ENCODE results near the gene ADCYAP1.
"Not testable (repeated sequence)": the region's sequence is repeated elsewhere in the genome, so short reads cannot be mapped to it uniquely, and the experiment has no call there.

Gene ADCYAP1

DNA sequence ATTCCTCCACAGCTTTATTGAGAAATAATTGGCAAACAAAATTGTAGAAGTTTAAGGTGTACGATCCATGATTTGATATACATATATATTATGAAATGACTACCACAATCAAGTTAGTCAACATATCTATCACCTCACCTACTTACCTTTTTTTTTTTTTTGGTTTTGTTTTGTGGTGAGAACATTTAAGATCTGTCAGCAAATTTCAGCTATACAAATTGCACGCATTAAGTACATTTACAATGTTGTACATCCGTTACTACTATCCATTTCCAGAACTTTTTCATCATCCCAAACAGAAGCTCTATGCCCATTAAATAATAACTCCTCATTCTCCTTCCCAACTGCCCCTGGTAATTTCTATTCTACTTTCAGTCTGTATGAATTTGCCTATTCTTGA, 37.4 kb upstream of the ADCYAP1 start:
- TF ChIP-seq EZH2phosphoT487 (IDR thresholded peaks at IDR 0.05; ENCODE audit: borderline replicate concordance, low read length): no peak
- TF ChIP-seq CTCF (IDR thresholded peaks at IDR 0.05; ENCODE audit: low read depth, low read length, poor library complexity, severe bottlenecking): no peak
- no peak overlapping the region for H3K4me2 ChIP-seq (ENCODE audit: low read length)
- no peaks in the 10 kb centered on the region for H3K27me3 ChIP-seq (ENCODE audit: control insufficient read depth, low read length)
- no peak overlapping the region for H3K4me3 ChIP-seq (ENCODE audit: low read length)
- no peaks in the 10 kb centered on the region for H3F3A ChIP-seq (ENCODE audit: control insufficient read depth, insufficient read depth)
- no peak overlapping the region for H3K27ac ChIP-seq (ENCODE audit: low read depth, low read length)
- no peaks in the 10 kb centered on the region for H3K79me2 ChIP-seq (ENCODE audit: control insufficient read depth, low read length)
- H3K9me3 ChIP-seq (ENCODE audit: control insufficient read depth, insufficient read depth, low read length): no peaks in the 10 kb centered on the region
- H3K9me2 ChIP-seq (replicated peaks; ENCODE audit: control insufficient read depth, low read length): no peaks in the 10 kb centered on the region
- no peaks in the 10 kb centered on the region for H3K4me1 ChIP-seq (ENCODE audit: control insufficient read depth, low read length)
- no peaks in the 10 kb centered on the region for H4K20me1 ChIP-seq (ENCODE audit: control insufficient read depth, insufficient read depth, low read depth, low read length)
- no peaks in the 10 kb centered on the region for H3K36me3 ChIP-seq (ENCODE audit: control insufficient read depth, low read length)

DNA sequence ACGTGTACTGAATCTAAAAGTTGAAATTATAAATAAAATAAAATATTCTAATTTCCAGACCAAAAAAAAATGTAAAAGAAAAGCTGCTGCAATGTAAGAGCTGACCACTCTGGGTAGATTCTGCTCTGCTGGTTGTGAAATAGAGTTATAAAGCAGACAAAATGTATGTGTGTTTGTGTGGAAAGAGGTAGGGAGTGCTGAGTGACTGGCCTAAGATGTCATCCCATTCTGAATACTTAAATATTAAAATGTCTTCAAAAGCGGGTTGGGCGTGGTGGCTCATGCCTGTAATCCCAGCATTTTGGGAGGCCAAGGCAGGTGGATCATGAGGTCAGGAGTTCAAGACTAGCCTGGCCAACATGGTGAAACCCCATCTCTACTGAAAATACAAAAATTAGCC, 31.2 kb upstream of the ADCYAP1 start:
- H3K36me3 ChIP-seq (ENCODE audit: control insufficient read depth, low read length); H3K4me2 ChIP-seq (ENCODE audit: low read length); H3F3A ChIP-seq (ENCODE audit: control insufficient read depth, insufficient read depth); H3K9me3 ChIP-seq (ENCODE audit: control insufficient read depth, insufficient read depth, low read length); H4K20me1 ChIP-seq (ENCODE audit: control insufficient read depth, insufficient read depth, low read depth, low read length); H3K79me2 ChIP-seq (ENCODE audit: control insufficient read depth, low read length); H3K27ac ChIP-seq (ENCODE audit: low read depth, low read length); H3K4me1 ChIP-seq (ENCODE audit: control insufficient read depth, low read length); H3K27me3 ChIP-seq (ENCODE audit: control insufficient read depth, low read length); H3K9me2 ChIP-seq (replicated peaks; ENCODE audit: control insufficient read depth, low read length); H3K4me3 ChIP-seq (ENCODE audit: low read length): not testable (repeated sequence)

DNA sequence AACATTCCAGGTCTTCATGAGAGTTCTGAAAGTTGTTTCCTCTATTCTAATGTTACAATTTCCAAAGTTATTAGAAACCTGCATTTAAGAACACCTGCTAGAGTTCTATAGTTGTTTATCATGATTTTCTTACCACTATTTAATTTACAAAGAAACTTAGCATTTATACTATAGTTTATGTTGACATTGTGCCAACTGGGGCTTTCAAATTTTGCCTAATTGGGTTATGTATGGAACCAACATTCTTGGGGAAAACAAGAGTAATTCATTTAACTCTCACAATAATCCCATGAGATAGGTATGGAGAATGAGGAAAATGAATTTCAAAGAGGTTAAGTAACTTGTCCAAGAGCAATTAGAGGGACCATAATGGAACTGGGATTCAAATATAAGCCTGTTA, 28.8 kb upstream of the ADCYAP1 start:
- no peaks in the 10 kb centered on the region for H3F3A ChIP-seq (ENCODE audit: control insufficient read depth, insufficient read depth)
- no peak overlapping the region for H3K4me2 ChIP-seq (ENCODE audit: low read length)
- no peak overlapping the region for H3K27ac ChIP-seq (ENCODE audit: low read depth, low read length)
- no peaks in the 10 kb centered on the region for H3K9me2 ChIP-seq (replicated peaks; ENCODE audit: control insufficient read depth, low read length)
- no peak for TF ChIP-seq CTCF (IDR thresholded peaks at IDR 0.05; ENCODE audit: low read depth, low read length, poor library complexity, severe bottlenecking)
- no peak for TF ChIP-seq EZH2phosphoT487 (IDR thresholded peaks at IDR 0.05; ENCODE audit: borderline replicate concordance, low read length)
- H3K36me3 ChIP-seq (ENCODE audit: control insufficient read depth, low read length): no peaks in the 10 kb centered on the region
- H3K9me3 ChIP-seq (ENCODE audit: control insufficient read depth, insufficient read depth, low read length): no peaks in the 10 kb centered on the region
- H3K79me2 ChIP-seq (ENCODE audit: control insufficient read depth, low read length): no peaks in the 10 kb centered on the region
- H3K27me3 ChIP-seq (ENCODE audit: control insufficient read depth, low read length): no peaks in the 10 kb centered on the region
- H3K4me1 ChIP-seq (ENCODE audit: control insufficient read depth, low read length): no peaks in the 10 kb centered on the region
- H3K4me3 ChIP-seq (ENCODE audit: low read length): no peak overlapping the region
- H4K20me1 ChIP-seq (ENCODE audit: control insufficient read depth, insufficient read depth, low read depth, low read length): no peaks in the 10 kb centered on the region

DNA sequence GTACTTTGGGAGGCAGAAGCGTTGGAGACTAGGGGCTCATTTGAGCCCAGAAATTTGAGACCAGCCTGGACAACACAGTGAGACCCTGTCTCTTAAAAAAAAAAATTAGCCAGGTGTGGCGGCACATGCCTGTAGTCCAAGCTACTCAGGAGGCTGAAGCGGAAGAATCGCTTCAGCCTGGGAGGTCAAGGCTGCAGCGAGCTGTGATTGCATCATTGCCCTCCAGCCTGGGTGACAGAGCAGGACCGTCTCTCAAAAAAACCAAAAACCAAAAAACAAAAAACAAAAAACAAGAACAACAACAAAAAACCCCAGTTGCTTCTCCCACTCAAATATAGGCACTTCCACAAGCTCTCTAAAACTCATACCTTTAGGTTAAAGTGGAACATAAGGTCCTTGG, 27.4 kb upstream of the ADCYAP1 start:
- no peaks in the 10 kb centered on the region for H4K20me1 ChIP-seq (ENCODE audit: control insufficient read depth, insufficient read depth, low read depth, low read length)
- H3K27ac ChIP-seq (ENCODE audit: low read depth, low read length): no peak overlapping the region
- no peaks in the 10 kb centered on the region for H3K27me3 ChIP-seq (ENCODE audit: control insufficient read depth, low read length)
- H3K4me3 ChIP-seq (ENCODE audit: low read length): no peak overlapping the region
- H3K9me2 ChIP-seq (replicated peaks; ENCODE audit: control insufficient read depth, low read length): no peaks in the 10 kb centered on the region
- H3K36me3 ChIP-seq (ENCODE audit: control insufficient read depth, low read length): no peaks in the 10 kb centered on the region
- H3K4me2 ChIP-seq (ENCODE audit: low read length): no peak overlapping the region
- no peaks in the 10 kb centered on the region for H3K4me1 ChIP-seq (ENCODE audit: control insufficient read depth, low read length)
- no peaks in the 10 kb centered on the region for H3K79me2 ChIP-seq (ENCODE audit: control insufficient read depth, low read length)
- H3K9me3 ChIP-seq (ENCODE audit: control insufficient read depth, insufficient read depth, low read length): no peaks in the 10 kb centered on the region
- no peaks in the 10 kb centered on the region for H3F3A ChIP-seq (ENCODE audit: control insufficient read depth, insufficient read depth)
- TF ChIP-seq CTCF (IDR thresholded peaks at IDR 0.05; ENCODE audit: low read depth, low read length, poor library complexity, severe bottlenecking) (no peak), EZH2phosphoT487 (IDR thresholded peaks at IDR 0.05; ENCODE audit: borderline replicate concordance, low read length) (no peak)
